GM23338 (cell line): ENCODE results near the gene HENMT1.

Source experiments
- CREB1 ChIP-seq: fragments of 250-450 bp; sonication (Bioruptor Pico); IDR thresholded peaks from 2 replicates; pipeline ENCODE4 v1.5.0; 2020; ENCODE audit warnings: low read depth, mild to moderate bottlenecking, moderate library complexity
- CTCF ChIP-seq, 2 experiments: fragments of 200-600 bp in 1 of 2; sonication (generic) in 1 of 2; conservative IDR thresholded peaks; 2 replicates each; pipeline versions ENCODE4 v1.5.1 to v1.6.1; 2016 to 2017; ENCODE audit warnings: antibody characterized with exemption in 2 of 2, low read depth in 2 of 2, mild to moderate bottlenecking in 2 of 2, moderate library complexity in 1 of 2
- ETS1 ChIP-seq: IDR thresholded peaks from 2 replicates; pipeline ENCODE4 v1.6.1; 2016; ENCODE audit warnings: antibody characterized with exemption
- EZH2 ChIP-seq: fragments of 200-600 bp; sonication (generic); IDR thresholded peaks from one replicate; pipeline ENCODE4 v1.8.0; 2017; ENCODE audit warnings: antibody characterized with exemption, mild to moderate bottlenecking, low read depth; ENCODE audit not compliant: unreplicated experiment
- EZH2phosphoT487 ChIP-seq: fragments of 200-600 bp; sonication (generic); IDR thresholded peaks from one replicate; pipeline ENCODE4 v1.8.1; 2018; ENCODE audit warnings: antibody characterized with exemption; ENCODE audit not compliant: unreplicated experiment
- JUNB ChIP-seq: IDR thresholded peaks from one replicate; pipeline ENCODE4 v1.6.1; 2016; ENCODE audit warnings: antibody characterized with exemption; ENCODE audit not compliant: unreplicated experiment
- NANOG ChIP-seq: IDR thresholded peaks from 2 replicates; pipeline ENCODE4 v1.6.1; 2016; ENCODE audit warnings: antibody characterized with exemption, borderline replicate concordance
- POLR2AphosphoS5 ChIP-seq: IDR thresholded peaks from 2 replicates; pipeline ENCODE4 v1.6.1; 2016; ENCODE audit warnings: antibody characterized with exemption, low read depth
- ZNF331 ChIP-seq: fragments of 250-450 bp; sonication (Bioruptor Pico); IDR thresholded peaks from 2 replicates; pipeline ENCODE4 v1.5.0; 2020; ENCODE audit warnings: low read depth, mild to moderate bottlenecking, moderate library complexity
- ZNF462 ChIP-seq: fragments of 250-450 bp; sonication (Bioruptor Pico); IDR thresholded peaks from 2 replicates; pipeline ENCODE4 v1.5.0; 2020; ENCODE audit warnings: mild to moderate bottlenecking, moderate library complexity
- TF ChIP-seq, protein P1 (sequence below): IDR thresholded peaks from one replicate; pipeline ENCODE4 v1.6.1; 2018; ENCODE audit warnings: antibody characterized with exemption; ENCODE audit not compliant: unreplicated experiment

GRCh38 chr1:108686614-108687313 lies 25.9 kb upstream of the HENMT1 start:
- no peak for TF ChIP-seq CTCF (conservative IDR thresholded peaks at IDR 0.05; ENCODE audit: low read depth in 2 of 2)
- no peak for TF ChIP-seq EZH2
- TF ChIP-seq, protein P1, sequence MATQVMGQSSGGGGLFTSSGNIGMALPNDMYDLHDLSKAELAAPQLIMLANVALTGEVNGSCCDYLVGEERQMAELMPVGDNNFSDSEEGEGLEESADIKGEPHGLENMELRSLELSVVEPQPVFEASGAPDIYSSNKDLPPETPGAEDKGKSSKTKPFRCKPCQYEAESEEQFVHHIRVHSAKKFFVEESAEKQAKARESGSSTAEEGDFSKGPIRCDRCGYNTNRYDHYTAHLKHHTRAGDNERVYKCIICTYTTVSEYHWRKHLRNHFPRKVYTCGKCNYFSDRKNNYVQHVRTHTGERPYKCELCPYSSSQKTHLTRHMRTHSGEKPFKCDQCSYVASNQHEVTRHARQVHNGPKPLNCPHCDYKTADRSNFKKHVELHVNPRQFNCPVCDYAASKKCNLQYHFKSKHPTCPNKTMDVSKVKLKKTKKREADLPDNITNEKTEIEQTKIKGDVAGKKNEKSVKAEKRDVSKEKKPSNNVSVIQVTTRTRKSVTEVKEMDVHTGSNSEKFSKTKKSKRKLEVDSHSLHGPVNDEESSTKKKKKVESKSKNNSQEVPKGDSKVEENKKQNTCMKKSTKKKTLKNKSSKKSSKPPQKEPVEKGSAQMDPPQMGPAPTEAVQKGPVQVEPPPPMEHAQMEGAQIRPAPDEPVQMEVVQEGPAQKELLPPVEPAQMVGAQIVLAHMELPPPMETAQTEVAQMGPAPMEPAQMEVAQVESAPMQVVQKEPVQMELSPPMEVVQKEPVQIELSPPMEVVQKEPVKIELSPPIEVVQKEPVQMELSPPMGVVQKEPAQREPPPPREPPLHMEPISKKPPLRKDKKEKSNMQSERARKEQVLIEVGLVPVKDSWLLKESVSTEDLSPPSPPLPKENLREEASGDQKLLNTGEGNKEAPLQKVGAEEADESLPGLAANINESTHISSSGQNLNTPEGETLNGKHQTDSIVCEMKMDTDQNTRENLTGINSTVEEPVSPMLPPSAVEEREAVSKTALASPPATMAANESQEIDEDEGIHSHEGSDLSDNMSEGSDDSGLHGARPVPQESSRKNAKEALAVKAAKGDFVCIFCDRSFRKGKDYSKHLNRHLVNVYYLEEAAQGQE: no peak
- TF ChIP-seq ETS1: no peak
- no peak for TF ChIP-seq POLR2AphosphoS5
- no peak for TF ChIP-seq ZNF331 (CRISPR knock-in tag)
- TF ChIP-seq EZH2phosphoT487: no peak
- no peak for TF ChIP-seq JUNB
- TF ChIP-seq CREB1 (CRISPR knock-in tag): no peak
- TF ChIP-seq ZNF462 (CRISPR knock-in tag): no peak
- no peak for TF ChIP-seq NANOG
